ENCODE results near the gene NRG4.

- TF ChIP-seq CTCF (IDR thresholded peaks at IDR 0.05; ENCODE audit: low read length) (no peak), EZH2 (optimal IDR thresholded peaks at IDR 0.05; ENCODE audit: low read depth, low read length) (no peak), EZH2phosphoT487 (IDR thresholded peaks at IDR 0.05; ENCODE audit: low read length) (no peak)
These were observed 110.1 kb downstream of the NRG4 start for GRCh38 chr15:75902129-75902557.
